RWPE1 (cell line): ENCODE data around the gene TRAFD1.
A peak's percentile ranks its signal among the peaks of the same experiment; 100 is the strongest.

ENCODE experiments used
- CTCF ChIA-PET: fragments of 350-600 bp; sonication (Branson Sonifier 250); formaldehyde crosslinking; extraction: SDS; loops from one replicate; lab custom pipeline; 2021; lab: Yijun Ruan, JAX
- POLR2A ChIA-PET: fragments of 400-600 bp; formaldehyde crosslinking; extraction: SDS; loops from one replicate; lab custom pipeline; 2020; ENCODE audit warnings: antibody characterized with exemption; ENCODE audit not compliant: low non-redundant PET; lab: Yijun Ruan, JAX
- DNase-seq: peaks from one replicate; pipeline ENCODE4 v3.0.0; 2012; ENCODE audit warnings: low spot score
- H3K27ac ChIP-seq: fragments of 450-650 bp; 2 replicates; pipeline ENCODE4 v1.5.1; 2017
- CTCF ChIP-seq: fragments of 450-650 bp; conservative IDR thresholded peaks from 2 replicates; pipeline ENCODE4 v1.5.1; 2017; ENCODE audit warnings: low read depth, mild to moderate bottlenecking

The TRAFD1 gene

GRCh38 chr12:112172556-112173324 is 47.4 kb downstream of the TRAFD1 start:
- DNase-seq: no peak
- TF ChIP-seq CTCF: no peak
- ChIA-PET CTCF (interaction anchor here (0.6 to 0.7 kb wide), 3 partner anchors 9 to 16 kb away, joined by 3 to 4 read pairs (median 3); no protein-coding TSS in a partner anchor), POLR2A (no interaction called here)
- no peak overlapping the region for H3K27ac ChIP-seq

- DNase-seq: no peak
- TF ChIP-seq CTCF: no peak
- 0 out of 2 replicates have a peak overlapping the region, but pooled peaks have one; percentile 8 for H3K27ac ChIP-seq
- ChIA-PET CTCF (interaction anchor here (0.6 kb wide), 1 partner anchor 40 kb away, joined by 9 read pairs; no protein-coding TSS in a partner anchor), POLR2A (interaction anchor here (0.6 kb wide), 1 partner anchor 224 kb away, joined by 4 read pairs; no protein-coding TSS in a partner anchor)
Measured at GRCh38 chr12:112175361-112176155, 50.2 kb downstream of the TRAFD1 start.

GRCh38 chr12:112176321-112177010 is 51.1 kb downstream of the TRAFD1 start:
- TF ChIP-seq CTCF: no peak
- DNase-seq: no peak
- 0 out of 2 replicates have a peak overlapping the region, but pooled peaks have one; percentile 8 for H3K27ac ChIP-seq
- POLR2A ChIA-PET: no interaction called here
- CTCF ChIA-PET: no interaction called here

GRCh38 chr12:112178796-112179195 is 53.4 kb downstream of the TRAFD1 start:
- ChIA-PET CTCF (interaction anchor here (0.6 kb wide), 1 partner anchor 158 kb away, joined by 3 read pairs; no protein-coding TSS in a partner anchor), POLR2A (no interaction called here)
- H3K27ac ChIP-seq: no peak overlapping the region
- no peak for DNase-seq
- TF ChIP-seq CTCF: no peak

- TF ChIP-seq CTCF: no peak
- no peak overlapping the region for H3K27ac ChIP-seq
- POLR2A ChIA-PET: no interaction called here
- CTCF ChIA-PET: interaction anchor here (0.6 kb wide), 1 partner anchor 158 kb away, joined by 3 read pairs; no protein-coding TSS in a partner anchor
- no peak for DNase-seq
Measured at GRCh38 chr12:112179341-112179740, 54.0 kb downstream of the TRAFD1 start.

GRCh38 chr12:112179916-112180315 is 54.6 kb downstream of the TRAFD1 start:
- CTCF ChIA-PET: interaction anchor here (0.6 kb wide), 1 partner anchor 293 kb away, joined by 3 read pairs; no protein-coding TSS in a partner anchor

More at GRCh38 chr12:112179916-112180315, 54.6 kb downstream of the TRAFD1 start:
- no peak for DNase-seq
- POLR2A ChIA-PET: no interaction called here
- no peak overlapping the region for H3K27ac ChIP-seq
- no peak for TF ChIP-seq CTCF
